Keratinocyte (primary cell): Measurements from ENCODE around the gene MRGPRX2.

Source experiments
- CTCF ChIP-seq, 3 experiments: IDR thresholded peaks in 1 of 3; conservative IDR thresholded peaks in 1 of 3; optimal IDR thresholded peaks in 1 of 3; 2 replicates in 2 of 3; 3 replicates in 1 of 3; pipeline versions ENCODE3 to v1.5.1; 2011; ENCODE audit warnings: low read length in 3 of 3, mild to moderate bottlenecking in 3 of 3, moderate library complexity in 2 of 3, control low read depth in 1 of 3, inconsistent platforms in 1 of 3; ENCODE audit not compliant: insufficient read depth in 2 of 3; ENCODE audit errors: extremely low read depth in 1 of 3
- EZH2 ChIP-seq: IDR thresholded peaks from one replicate; pipeline ENCODE4 v1.6.1; 2012; ENCODE audit warnings: inconsistent platforms, mild to moderate bottlenecking, low read length, moderate library complexity

- TF ChIP-seq CTCF (optimal IDR thresholded peaks at IDR 0.05 in 1 of 3, IDR thresholded peaks at IDR 0.05 in 1 of 3, conservative IDR thresholded peaks at IDR 0.05 in 1 of 3; ENCODE audit: extremely low read depth in 1 of 3, insufficient read depth in 2 of 3, low read length in 3 of 3) (peak; percentile 81 to 98 (median 93)), EZH2 (no peak)
Observed at GRCh38 chr11:19076744-19077589, 16.4 kb upstream of the MRGPRX2 start.
